ENCODE data around the gene MTFP1. TPM values are rescaled to one million over a fixed set of nuclear protein-coding genes. Genes with fewer than 3 reads are reported as not detected.
A peak's percentile ranks its signal among the peaks of the same experiment; 100 is the strongest.

MTFP1 gene
- total and polyA plus RNA-seq, 9 of the 15 experiments (the other 6 are each of a cell fraction or from before 2014, with no cell fraction given), result 10.7 to 52.0 (median 30.1) TPM

- no peak for TF ChIP-seq NR0B1 (IDR thresholded peaks at IDR 0.05; ENCODE audit: partially characterized antibody)
- TF ChIP-seq CBX5 (IDR thresholded peaks at IDR 0.05; ENCODE audit: borderline replicate concordance, low read depth), result no peak
- TF ChIP-seq SMARCA5 (IDR thresholded peaks at IDR 0.05), result no peak
- no peak for TF ChIP-seq ATF4 (CRISPR knock-in tag; IDR thresholded peaks at IDR 0.05)
- TF ChIP-seq ZSCAN32 (CRISPR knock-in tag; IDR thresholded peaks at IDR 0.05), result no peak
- TF ChIP-seq ARID1B (IDR thresholded peaks at IDR 0.05), result no peak
- no peak for TF ChIP-seq STAT5A (IDR thresholded peaks at IDR 0.05; ENCODE audit: borderline replicate concordance, low read length)
- TF ChIP-seq CCAR2 (IDR thresholded peaks at IDR 0.05; ENCODE audit: low read depth, low read length), result no peak
- TF ChIP-seq NUFIP1 (IDR thresholded peaks at IDR 0.05; ENCODE audit: partially characterized antibody), result no peak
- no peak for TF ChIP-seq BMI1 (IDR thresholded peaks at IDR 0.05; ENCODE audit: low read length)
- TF ChIP-seq FOSL1 (tag; conservative IDR thresholded peaks at IDR 0.05), result no peak
- no peak for TF ChIP-seq MEF2A (IDR thresholded peaks at IDR 0.05; ENCODE audit: control insufficient read depth, low read depth, low read length)
- TF ChIP-seq ZNF79 (CRISPR knock-in tag; IDR thresholded peaks at IDR 0.05; ENCODE audit: low read depth), result no peak
- TF ChIP-seq ETV1 (tag; conservative IDR thresholded peaks at IDR 0.05; ENCODE audit: low read depth), result no peak
- peak; percentile 42; the same call in 1 of the 2 replicates for TF ChIP-seq GABPA (tag; conservative IDR thresholded peaks at IDR 0.05; ENCODE audit: low read depth)
- no peak for TF ChIP-seq ETV6 (IDR thresholded peaks at IDR 0.05; ENCODE audit: borderline replicate concordance in 1 of 2, low read depth in 2 of 2, low read length in 1 of 2)
- TF ChIP-seq ETV6 (CRISPR knock-in tag; IDR thresholded peaks at IDR 0.05; ENCODE audit: borderline replicate concordance), result no peak
- TF ChIP-seq RBFOX2 (IDR thresholded peaks at IDR 0.05; ENCODE audit: low read depth, low read length), result no peak
- TF ChIP-seq SMARCB1 (IDR thresholded peaks at IDR 0.05; ENCODE audit: insufficient read length, low read depth), result no peak
- TF ChIP-seq NR1H2 (CRISPR knock-in tag; IDR thresholded peaks at IDR 0.05), result no peak
- TF ChIP-seq ELF1 (tag; IDR thresholded peaks at IDR 0.05), result no peak
- no peak for TF ChIP-seq SAFB (IDR thresholded peaks at IDR 0.05; ENCODE audit: borderline replicate concordance, low read depth, low read length)
- TF ChIP-seq BCLAF1 (IDR thresholded peaks at IDR 0.05; ENCODE audit: borderline replicate concordance in 1 of 2, control insufficient read depth in 1 of 2, low read depth in 2 of 2, low read length in 1 of 2), result no peak
These were observed 38.4 kb upstream of the MTFP1 start, which contains the start of gene RNF215 (continued) for GRCh38 chr22:30386960-30387827.
